ENCODE measurements around the gene WDR35.

WDR35 gene

GRCh38 chr2:19989667-19990415 is at the start of gene WDR35:
Gene WDR35, minus strand, starts transcription at chr2:19990105. Its CDS starts 90 bp downstream, at chr2:19990015.
- DNase-seq: peak; percentile 92

- no peak for DNase-seq
Observed at GRCh38 chr2:20037660-20038059, 47.8 kb upstream of the WDR35 start.

- no peak for DNase-seq
Observed at GRCh38 chr2:20035955-20036666, 46.2 kb upstream of the WDR35 start.

- DNase-seq: no peak
Observed at GRCh38 chr2:20034821-20035220, 44.9 kb upstream of the WDR35 start.

GRCh38 chr2:20034218-20034617 is 44.3 kb upstream of the WDR35 start:
- DNase-seq: no peak

GRCh38 chr2:20033322-20033721 is 43.4 kb upstream of the WDR35 start:
- no peak for DNase-seq

- no peak for DNase-seq
Observed at GRCh38 chr2:20030224-20030623, 40.3 kb upstream of the WDR35 start.

GRCh38 chr2:20027705-20028434 is 38.0 kb upstream of the WDR35 start:
- no peak for DNase-seq

- no peak for DNase-seq
Observed at GRCh38 chr2:20027260-20027677, 37.4 kb upstream of the WDR35 start.

- no peak for DNase-seq
Observed at GRCh38 chr2:20025065-20025786, 35.3 kb upstream of the WDR35 start.

- DNase-seq: no peak
Observed at GRCh38 chr2:20023688-20024087, 33.8 kb upstream of the WDR35 start.

- no peak for DNase-seq
Observed at GRCh38 chr2:20021405-20022009, 31.6 kb upstream of the WDR35 start.

- no peak for DNase-seq
Observed at GRCh38 chr2:20019747-20020146, 29.8 kb upstream of the WDR35 start.

- DNase-seq: no peak
Observed at GRCh38 chr2:20018601-20019152, 28.8 kb upstream of the WDR35 start.

- DNase-seq: no peak
Observed at GRCh38 chr2:20016346-20016745, 26.4 kb upstream of the WDR35 start.

GRCh38 chr2:20015482-20016083 is 25.7 kb upstream of the WDR35 start:
- DNase-seq: no peak

GRCh38 chr2:20013126-20013849 is 23.4 kb upstream of the WDR35 start:
- DNase-seq: no peak

GRCh38 chr2:20012282-20013125 is 22.6 kb upstream of the WDR35 start, which contains the start of gene MATN3:
Gene MATN3, minus strand, starts transcription at chr2:20012668. Its CDS starts 37 bp downstream, at chr2:20012631.
- DNase-seq: no peak

GRCh38 chr2:20012032-20012281 is 22.1 kb upstream of the WDR35 start:
- DNase-seq: no peak

Data from activated naive CD4-positive, alpha-beta T cell treated with Interleukin-2 at 50 U/mL for 16 hours (primary cell).